ENCODE measurements around the gene SCN1B. TPM values are rescaled to one million over a fixed set of nuclear protein-coding genes. Genes with fewer than 3 reads are reported as not detected.

The SCN1B gene
- 0.13 and 0.26 TPM in 2 replicates for total RNA-seq

- peak within 1 kb of the TSS; percentile 26 for H3K4me3 ChIP-seq (ENCODE audit: low read depth, low read length)
- FAIRE-seq (no peak), DNase-seq (ENCODE audit: low read depth) (peak; percentile 30)
- TF ChIP-seq, protein P1, sequence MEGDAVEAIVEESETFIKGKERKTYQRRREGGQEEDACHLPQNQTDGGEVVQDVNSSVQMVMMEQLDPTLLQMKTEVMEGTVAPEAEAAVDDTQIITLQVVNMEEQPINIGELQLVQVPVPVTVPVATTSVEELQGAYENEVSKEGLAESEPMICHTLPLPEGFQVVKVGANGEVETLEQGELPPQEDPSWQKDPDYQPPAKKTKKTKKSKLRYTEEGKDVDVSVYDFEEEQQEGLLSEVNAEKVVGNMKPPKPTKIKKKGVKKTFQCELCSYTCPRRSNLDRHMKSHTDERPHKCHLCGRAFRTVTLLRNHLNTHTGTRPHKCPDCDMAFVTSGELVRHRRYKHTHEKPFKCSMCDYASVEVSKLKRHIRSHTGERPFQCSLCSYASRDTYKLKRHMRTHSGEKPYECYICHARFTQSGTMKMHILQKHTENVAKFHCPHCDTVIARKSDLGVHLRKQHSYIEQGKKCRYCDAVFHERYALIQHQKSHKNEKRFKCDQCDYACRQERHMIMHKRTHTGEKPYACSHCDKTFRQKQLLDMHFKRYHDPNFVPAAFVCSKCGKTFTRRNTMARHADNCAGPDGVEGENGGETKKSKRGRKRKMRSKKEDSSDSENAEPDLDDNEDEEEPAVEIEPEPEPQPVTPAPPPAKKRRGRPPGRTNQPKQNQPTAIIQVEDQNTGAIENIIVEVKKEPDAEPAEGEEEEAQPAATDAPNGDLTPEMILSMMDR (IDR thresholded peaks at IDR 0.05; ENCODE audit: insufficient read depth, low read length, severe bottlenecking) = no peak
- peaks cover 4% of the 10 kb centered on the region for H3K36me3 ChIP-seq (ENCODE audit: control insufficient read depth, insufficient read depth, low read length)
- peaks cover 12% of the 10 kb centered on the region for H3K27me3 ChIP-seq (ENCODE audit: control insufficient read depth, insufficient read depth, low read length)
These were observed at the start of gene SCN1B for GRCh38 chr19:35030257-35031071. TSS of gene SCN1B (plus strand) at chr19:35030470. CDS start at chr19:35030821, 351 bp downstream.

GRCh38 chr19:34982275-34982674 is 48.0 kb upstream of the SCN1B start:
- no peak for DNase-seq (ENCODE audit: low read depth)
- FAIRE-seq = no peak
- no peaks in the 10 kb centered on the region for H3K36me3 ChIP-seq (ENCODE audit: control insufficient read depth, insufficient read depth, low read length)
- TF ChIP-seq, protein P1 (IDR thresholded peaks at IDR 0.05; ENCODE audit: insufficient read depth, low read length, severe bottlenecking) = no peak
- H3K27me3 ChIP-seq (ENCODE audit: control insufficient read depth, insufficient read depth, low read length) = no peaks in the 10 kb centered on the region
- no peak overlapping the region for H3K4me3 ChIP-seq (ENCODE audit: low read depth, low read length)

DNA sequence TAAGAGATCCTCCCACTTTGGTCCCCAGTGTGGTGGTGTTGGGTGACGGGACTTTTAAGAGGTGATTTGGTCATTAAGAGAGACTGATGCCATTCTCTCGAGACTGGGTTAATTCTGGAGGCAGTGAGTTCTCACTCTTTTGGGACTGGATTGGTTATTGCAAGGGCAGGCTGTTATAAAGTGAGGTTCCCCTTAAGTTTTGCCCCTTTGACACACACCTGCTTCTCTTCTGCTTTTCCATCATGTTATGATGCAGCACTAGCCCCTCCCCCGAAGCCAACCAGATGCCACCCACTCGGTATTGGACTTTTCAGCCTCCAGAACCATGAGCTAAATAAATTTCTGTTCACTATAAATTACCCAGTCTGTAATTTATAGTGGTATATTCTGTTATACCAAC is 46.5 kb upstream of the SCN1B start:
- FAIRE-seq (no peak), DNase-seq (ENCODE audit: low read depth) (no peak)
- TF ChIP-seq, protein P1 (IDR thresholded peaks at IDR 0.05; ENCODE audit: insufficient read depth, low read length, severe bottlenecking) = no peak
- Histone ChIP-seq H3K4me3 (ENCODE audit: low read depth, low read length) (no peak overlapping the region), H3K36me3 (ENCODE audit: control insufficient read depth, insufficient read depth, low read length) (no peaks in the 10 kb centered on the region), H3K27me3 (ENCODE audit: control insufficient read depth, insufficient read depth, low read length) (no peaks in the 10 kb centered on the region)

DNA sequence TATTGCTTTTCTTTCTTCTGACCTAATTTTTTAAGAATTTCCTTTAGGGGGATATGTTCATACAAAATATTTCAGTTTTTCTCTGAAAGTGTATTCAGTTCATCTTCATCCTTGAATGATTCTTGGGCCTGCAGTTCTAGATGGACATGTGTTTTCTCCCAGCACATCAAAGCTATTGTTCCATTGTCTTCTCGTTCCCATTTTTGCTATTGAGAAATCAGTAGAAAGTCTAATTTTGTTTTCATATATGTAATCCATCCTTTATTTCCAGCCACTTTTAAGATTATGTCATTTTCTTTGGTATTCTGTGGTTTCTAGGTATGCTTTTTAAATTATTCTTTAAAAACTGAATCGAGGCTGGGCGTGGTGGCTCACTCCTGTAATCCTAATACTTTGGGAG is 46.0 kb upstream of the SCN1B start:
- Histone ChIP-seq H3K4me3 (ENCODE audit: low read depth, low read length) (no peak overlapping the region), H3K36me3 (ENCODE audit: control insufficient read depth, insufficient read depth, low read length) (no peaks in the 10 kb centered on the region), H3K27me3 (ENCODE audit: control insufficient read depth, insufficient read depth, low read length) (no peaks in the 10 kb centered on the region)
- FAIRE-seq (no peak), DNase-seq (ENCODE audit: low read depth) (no peak)
- TF ChIP-seq, protein P1 (IDR thresholded peaks at IDR 0.05; ENCODE audit: insufficient read depth, low read length, severe bottlenecking) = no peak

DNA sequence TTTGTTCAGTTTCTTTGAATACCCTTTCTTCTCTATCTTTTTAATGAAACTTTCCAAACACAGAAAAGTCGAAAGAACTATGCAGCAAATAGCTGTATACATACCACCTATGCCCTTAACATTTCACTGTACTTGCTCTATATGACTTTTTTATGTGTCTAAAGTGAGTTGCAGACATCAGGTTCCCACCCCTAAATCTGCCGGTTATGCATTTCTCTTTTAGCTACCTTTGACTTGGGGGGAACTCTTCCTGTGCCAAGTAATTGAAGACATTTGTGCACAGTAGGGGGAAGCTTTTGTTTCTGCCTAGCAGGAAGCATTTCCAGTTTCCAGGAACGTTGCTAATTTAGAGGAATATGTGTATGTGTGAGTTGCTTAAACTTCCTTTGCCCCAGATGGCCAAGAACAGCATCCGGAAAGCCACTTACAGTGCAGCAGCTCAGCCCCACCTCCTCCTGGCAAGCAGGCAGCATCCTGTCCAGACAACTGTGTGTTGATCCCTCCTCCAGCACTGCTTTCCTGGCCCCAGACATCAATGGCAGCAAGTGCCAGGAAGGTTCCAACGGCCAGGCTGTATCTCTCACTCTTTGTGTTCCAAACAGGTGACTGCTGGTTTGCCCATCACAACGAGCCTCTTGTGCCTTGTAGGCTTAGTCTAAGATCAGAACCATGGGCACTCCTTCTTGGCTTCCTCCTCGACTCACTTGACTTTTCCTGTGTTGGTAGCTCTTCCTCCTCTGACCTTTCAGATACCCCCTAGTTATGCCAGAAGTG is 44.8 kb upstream of the SCN1B start:
- Histone ChIP-seq H3K36me3 (ENCODE audit: control insufficient read depth, insufficient read depth, low read length) (no peaks in the 10 kb centered on the region), H3K27me3 (ENCODE audit: control insufficient read depth, insufficient read depth, low read length) (peaks cover 1% of the 10 kb centered on the region), H3K4me3 (ENCODE audit: low read depth, low read length) (no peak overlapping the region)
- DNase-seq (ENCODE audit: low read depth) = peak; percentile 22
- no peak for FAIRE-seq
- TF ChIP-seq, protein P1 (IDR thresholded peaks at IDR 0.05; ENCODE audit: insufficient read depth, low read length, severe bottlenecking) = no peak

All from bronchial epithelial cell (primary cell).